H1 (cell line): Measurements from ENCODE around the gene CYP46A1. TPM values are rescaled to one million over a fixed set of nuclear protein-coding genes. Genes with fewer than 3 reads are reported as not detected.

Experiments
- CTCF ChIA-PET: fragments of 300-600 bp; sonication (Branson Sonifier 250); formaldehyde crosslinking; loops from one replicate; lab custom pipeline; 2021; ENCODE audit not compliant: partially characterized antibody; lab: Charles Lee
- POLR2A ChIA-PET: fragments of 300-600 bp; sonication (Branson Sonifier 250); formaldehyde crosslinking; loops from one replicate; lab custom pipeline; 2021; ENCODE audit warnings: inconsistent platforms; ENCODE audit not compliant: partially characterized antibody; lab: Charles Lee
- DNase-seq, 2 experiments: peaks; one replicate each; pipeline versions ENCODE4 v3.0.0 to v3.0.0-alpha.2; 2010 to 2022; ENCODE audit warnings: low spot score in 2 of 2, low read depth in 1 of 2, mixed read lengths in 1 of 2
- FAIRE-seq: peaks from 2 replicates; lab custom pipeline; 2011; peaks lifted over from hg19 to GRCh38; lab: Jason Lieb, UNC
- H2AFZ ChIP-seq: 2 replicates; pipeline ENCODE4 v1.8.1; 2012; ENCODE audit warnings: low read length, inconsistent platforms
- H2AK5ac ChIP-seq: 2 replicates; pipeline ENCODE4 v1.6.1; 2013; ENCODE audit warnings: low read depth, low read length
- H2BK120ac ChIP-seq: replicated peaks from 2 replicates; pipeline ENCODE3; 2013; ENCODE audit warnings: low read depth, low read length, inconsistent platforms
- H2BK12ac ChIP-seq: 2 replicates; pipeline ENCODE4 v1.6.1; 2013; ENCODE audit warnings: low read depth, low read length
- H2BK15ac ChIP-seq: 2 replicates; pipeline ENCODE4 v1.6.1; 2013; ENCODE audit warnings: low read length
- H2BK20ac ChIP-seq: 2 replicates; pipeline ENCODE4 v1.6.1; 2013; ENCODE audit warnings: low read length
- H2BK5ac ChIP-seq: 2 replicates; pipeline ENCODE4 v1.6.1; 2013; ENCODE audit warnings: low read depth, low read length
- H3K14ac ChIP-seq: 2 replicates; pipeline ENCODE4 v1.6.1; 2013; ENCODE audit warnings: inconsistent platforms; ENCODE audit not compliant: insufficient read length
- H3K18ac ChIP-seq: 2 replicates; pipeline ENCODE4 v1.6.1; 2013; ENCODE audit warnings: low read length; ENCODE audit errors: extremely low read depth
- H3K23ac ChIP-seq: 2 replicates; pipeline ENCODE4 v1.6.1; 2013; ENCODE audit warnings: inconsistent platforms; ENCODE audit not compliant: insufficient read length
- H3K23me2 ChIP-seq: 2 replicates; pipeline ENCODE4 v1.6.1; 2013; ENCODE audit warnings: low read depth, low read length
- H3K27ac ChIP-seq: 2 replicates; pipeline ENCODE4 v1.6.1; 2011; ENCODE audit warnings: low read depth, low read length, inconsistent platforms
- H3K27me3 ChIP-seq, 4 experiments: replicated peaks in 1 of 4; 1 replicate in 1 of 4; 2 replicates in 3 of 4; pipeline versions ENCODE4 v1.6.1 to v1.8.1; 2011 to 2013; ENCODE audit warnings: low read length in 3 of 4, mild to moderate bottlenecking in 3 of 4, inconsistent platforms in 2 of 4, mixed read lengths in 2 of 4, moderate library complexity in 1 of 4; ENCODE audit not compliant: control insufficient read depth in 3 of 4, insufficient read depth in 3 of 4; ENCODE audit errors: extremely low read depth in 1 of 4
- H3K36me3 ChIP-seq, 4 experiments: 2 replicates each; pipeline versions ENCODE4 v1.6.1 to v1.8.1; 2011 to 2013; ENCODE audit warnings: mild to moderate bottlenecking in 4 of 4, low read length in 3 of 4, moderate library complexity in 2 of 4, control low read depth in 1 of 4, inconsistent platforms in 1 of 4; ENCODE audit not compliant: insufficient read depth in 4 of 4, control insufficient read depth in 2 of 4
- H3K4ac ChIP-seq: replicated peaks from 2 replicates; pipeline ENCODE3; 2013; ENCODE audit warnings: low read length, low read depth, mixed read lengths, inconsistent platforms; ENCODE audit not compliant: insufficient read length
- H3K4me1 ChIP-seq, 4 experiments: replicated peaks in 1 of 4; 1 replicate in 1 of 4; 2 replicates in 3 of 4; pipeline versions ENCODE4 v1.6.1 to v1.8.1; 2011 to 2013; ENCODE audit warnings: low read length in 3 of 4, inconsistent platforms in 2 of 4, mixed read lengths in 1 of 4; ENCODE audit not compliant: insufficient read depth in 4 of 4, control insufficient read depth in 3 of 4
- H3K4me2 ChIP-seq, 2 experiments: 2 replicates each; pipeline versions ENCODE4 v1.6.1 to v1.8.1; 2011 to 2013; ENCODE audit warnings: low read depth in 2 of 2, low read length in 2 of 2, control low read depth in 1 of 2, inconsistent platforms in 1 of 2, mild to moderate bottlenecking in 1 of 2; ENCODE audit not compliant: insufficient read depth in 1 of 2
- H3K4me3 ChIP-seq, 4 experiments: fragments of 200-600, 300-600 bp in 1 of 4; sonication (generic), shearing (Covaris generic), sonication (Bioruptor Twin) in 1 of 4; 2 replicates each; pipeline versions ENCODE4 v1.5.1 to v1.8.1; 2011 to 2016; ENCODE audit warnings: low read length in 4 of 4, low read depth in 3 of 4, control low read depth in 2 of 4, inconsistent platforms in 2 of 4, mild to moderate bottlenecking in 2 of 4, mixed read lengths in 1 of 4, moderate library complexity in 1 of 4; ENCODE audit not compliant: insufficient read depth in 2 of 4; ENCODE audit errors: extremely low read depth in 1 of 4
- H3K56ac ChIP-seq: replicated peaks from 2 replicates; pipeline ENCODE3; 2013; ENCODE audit warnings: low read depth, mild to moderate bottlenecking, mixed read lengths, low read length, inconsistent platforms; ENCODE audit not compliant: insufficient read length
- H3K79me1 ChIP-seq: 2 replicates; pipeline ENCODE4 v1.6.1; 2013; ENCODE audit warnings: low read depth, low read length, control low read depth
- H3K79me2 ChIP-seq, 2 experiments: 2 replicates each; pipeline versions ENCODE4 v1.6.1 to v1.8.1; 2012 to 2013; ENCODE audit warnings: low read length in 2 of 2, mild to moderate bottlenecking in 2 of 2, inconsistent platforms in 1 of 2; ENCODE audit not compliant: insufficient read depth in 2 of 2, control insufficient read depth in 1 of 2
- H3K9ac ChIP-seq, 4 experiments: replicated peaks in 1 of 4; 1 replicate in 1 of 4; 2 replicates in 3 of 4; pipeline versions ENCODE4 v1.6.1 to v1.8.1; 2011 to 2013; ENCODE audit warnings: low read depth in 3 of 4, low read length in 3 of 4, control low read depth in 2 of 4, mild to moderate bottlenecking in 2 of 4, moderate library complexity in 2 of 4, inconsistent platforms in 1 of 4; ENCODE audit errors: extremely low read depth in 1 of 4
- H3K9me3 ChIP-seq, 2 experiments: 2 replicates each; pipeline versions ENCODE4 v1.6.1 to v1.8.1; 2012 to 2013; ENCODE audit warnings: mild to moderate bottlenecking in 2 of 2, moderate library complexity in 2 of 2, control low read depth in 1 of 2, inconsistent platforms in 1 of 2, low read depth in 1 of 2, low read length in 1 of 2, mixed read lengths in 1 of 2; ENCODE audit not compliant: insufficient read depth in 2 of 2
- H4K20me1 ChIP-seq, 2 experiments: replicated peaks in 1 of 2; 2 replicates each; pipeline versions ENCODE3 to v1.8.1; 2011 to 2013; ENCODE audit warnings: inconsistent platforms in 2 of 2, low read length in 2 of 2, mild to moderate bottlenecking in 1 of 2; ENCODE audit not compliant: insufficient read depth in 2 of 2, control insufficient read depth in 1 of 2
- H4K5ac ChIP-seq: 2 replicates; pipeline ENCODE4 v1.6.1; 2013; ENCODE audit warnings: low read length, low read depth, mixed read lengths, inconsistent platforms; ENCODE audit not compliant: insufficient read length
- H4K8ac ChIP-seq: 2 replicates; pipeline ENCODE4 v1.8.0; 2013; ENCODE audit warnings: mild to moderate bottlenecking, moderate library complexity, low read length, inconsistent platforms; ENCODE audit not compliant: insufficient read depth; ENCODE audit errors: extremely low read depth
- H4K91ac ChIP-seq: replicated peaks from 2 replicates; pipeline ENCODE3; 2013; ENCODE audit warnings: low read length, mixed read lengths, inconsistent platforms; ENCODE audit not compliant: insufficient read length
- CEBPB ChIP-seq: IDR thresholded peaks from 2 replicates; pipeline ENCODE4 v1.6.1; 2012; ENCODE audit warnings: low read depth, low read length
- WGBS, 2 experiments: shearing (Covaris generic) in 1 of 2; methylation state at CpG; one replicate each; pipeline versions ENCODE4 v1.1.6 to v1.1.7; 2013 to 2015; ENCODE audit warnings: low lambda C conversion rate in 2 of 2, mixed read lengths in 2 of 2, inconsistent platforms in 1 of 2, low coverage in 1 of 2, missing lambda C conversion rate in 1 of 2; ENCODE audit not compliant: insufficient replicate concordance in 2 of 2, insufficient coverage in 1 of 2, insufficient read length in 1 of 2; ENCODE audit errors: extremely low coverage in 1 of 2, missing lambda C conversion rate in 1 of 2; 5-methylcytosine and 5-hydroxymethylcytosine counted together
- polyA plus RNA-seq, 7 experiments: library from polyadenylated mRNA; depleted of rRNA in 3 of 7; stranded (reverse) in 5 of 7; unstranded in 2 of 7; fragments of >200 nt in 5 of 7; fragments of 200-250 nt in 2 of 7; gene quantifications; 1 replicate in 5 of 7; 2 replicates in 1 of 7; 4 replicates in 1 of 7; pipeline versions ENCODE4 v1.2.1 to v1.2.3, GENCODE V29; 2011 to 2013; ENCODE audit warnings: missing spikeins in 2 of 7, mixed read lengths in 2 of 7
- total RNA-seq: library from RNA; stranded (reverse); fragmentation: NEBNext Ultra II Directional; extraction: Animal tissue kit (Norgen Biotek cat#: 25700); gene quantifications from 2 replicates; pipeline ENCODE4 v1.2.1, GENCODE V29; 2021

CYP46A1 gene
- total and polyA plus RNA-seq, 2 of the 8 experiments (the other 6 are each of a cell fraction or from before 2014, with no cell fraction given): 0.41 to 1.3 TPM

DNA sequence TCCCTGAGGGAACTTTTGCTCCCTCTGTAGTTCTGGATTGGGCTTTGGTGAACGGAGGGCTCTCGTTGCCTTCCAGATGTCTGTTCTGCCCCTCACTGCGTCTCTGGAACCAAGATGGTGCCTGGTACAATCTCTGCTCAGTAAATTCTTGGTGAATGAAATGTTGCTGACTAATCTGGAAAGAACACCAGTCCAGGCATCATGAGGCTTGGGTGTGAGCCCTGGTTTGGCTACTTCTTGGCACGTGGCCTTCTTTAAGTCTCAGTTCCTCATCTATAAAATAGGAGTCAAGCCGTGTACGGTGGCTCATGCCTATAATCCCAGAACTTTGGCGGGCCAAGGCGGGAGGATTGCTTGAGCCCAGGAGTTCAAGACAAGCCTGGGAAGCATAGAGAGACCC, 34.9 kb upstream of the CYP46A1 start:
- Histone ChIP-seq H2AFZ (no peak overlapping the region), H3K4me3 (no peak overlapping the region), H2BK5ac (no peak overlapping the region), H4K91ac (no peak overlapping the region), H3K27ac (no peak overlapping the region), H2BK15ac (no peak overlapping the region), H3K36me3 (no peaks in the 10 kb centered on the region)
- 86% methylated on average over 8 of the region's 8 CpGs; no CpG with 5 or more reads in 1 of the 2 experiments for WGBS, 2 experiments
- no peak for TF ChIP-seq CEBPB
- TF ChIP-seq, all 59 proteins: peak for 0
- no peak overlapping the region for H3K23ac ChIP-seq
- no peak overlapping the region for H2BK12ac ChIP-seq
- H3K4me2 ChIP-seq: no peak overlapping the region
- peaks cover 0 to 12% (median 5%) of the 10 kb centered on the region in 4 experiments; a peak in 5 of 7 replicates for H3K4me1 ChIP-seq
- no peak overlapping the region for H4K5ac ChIP-seq
- no peak overlapping the region for H2BK120ac ChIP-seq
- no peaks in the 10 kb centered on the region for H3K9me3 ChIP-seq
- FAIRE-seq (no peak), DNase-seq (no peak)
- peak overlapping the region; percentile 33; the same call in 1 of the 2 replicates for H2AK5ac ChIP-seq
- no peaks in the 10 kb centered on the region for H3K79me1 ChIP-seq
- no peak overlapping the region for H3K18ac ChIP-seq
- POLR2A ChIA-PET: interaction anchor here (1.4 kb wide), 1 partner anchor 12 kb away, joined by 5 read pairs; no protein-coding TSS in a partner anchor
- peaks cover 0 to 20% (median 15%) of the 10 kb centered on the region in 4 experiments; a peak in 6 of 7 replicates for H3K27me3 ChIP-seq
- H2BK20ac ChIP-seq: no peak overlapping the region
- no peaks in the 10 kb centered on the region for H3K79me2 ChIP-seq
- CTCF ChIA-PET: interaction anchor here (1.1 to 1.4 kb wide), 3 partner anchors 19 to 38 kb away, joined by 3 to 4 read pairs (median 3); no protein-coding TSS in a partner anchor
- H3K23me2 ChIP-seq: peaks cover 10% of the 10 kb centered on the region; the same call in 1 of the 2 replicates
- H4K20me1 ChIP-seq: no peaks in the 10 kb centered on the region
- H3K14ac ChIP-seq: no peak overlapping the region
- H3K56ac ChIP-seq: no peak overlapping the region
- H4K8ac ChIP-seq: no peak overlapping the region
- H3K9ac ChIP-seq: no peak overlapping the region
- no peak overlapping the region for H3K4ac ChIP-seq
